Upper lobe of right lung (tissue), 1 donor: ENCODE data around the gene KDM2A. TPM values are rescaled to one million over a fixed set of nuclear protein-coding genes. Genes with fewer than 3 reads are reported as not detected.

Source experiments
- ATAC-seq: fragments of 200-7000 bp; cut with Tn5 transposase; one replicate; pipeline ENCODE4 v1.9.1; 2020; ENCODE audit warnings: mild to moderate bottlenecking, moderate library complexity
- DNase-seq: peaks from one replicate; pipeline ENCODE4 v3.0.0-alpha.2; 2020
- H3K27ac ChIP-seq: fragments of 200-600 bp; one replicate; pipeline ENCODE4 v1.8.0; 2022
- H3K27me3 ChIP-seq: fragments of 200-600 bp; one replicate; pipeline ENCODE4 v1.8.0; 2022; ENCODE audit warnings: mild to moderate bottlenecking
- H3K36me3 ChIP-seq: fragments of 200-600 bp; one replicate; pipeline ENCODE4 v1.8.0; 2022
- H3K4me1 ChIP-seq: fragments of 200-600 bp; one replicate; pipeline ENCODE4 v1.8.0; 2022
- H3K4me3 ChIP-seq: fragments of 200-600 bp; one replicate; pipeline ENCODE4 v1.8.0; 2022; ENCODE audit warnings: mild to moderate bottlenecking
- H3K9me3 ChIP-seq: fragments of 200-600 bp; one replicate; pipeline ENCODE4 v1.8.0; 2022
- intact Hi-C: fragments of 100-400 bp; cut with DNase I; formaldehyde crosslinking; loops from one replicate; pipeline ENCODE4 v1.11.0; 2022
- long read RNA-seq: library from polyadenylated mRNA; unstranded; transcript quantifications from one replicate; pipeline ENCODE4 v2.0.0, GENCODE V29; 2021
- total RNA-seq: library from RNA; stranded (reverse); fragmentation: NEBNext Ultra II Directional; extraction: Animal tissue kit (Norgen Biotek cat#: 25700); gene quantifications from one replicate; pipeline ENCODE4 v1.2.1, GENCODE V29; 2021
- TF ChIP-seq, protein P1 (sequence below): fragments of 200-600 bp; IDR thresholded peaks from one replicate; pipeline ENCODE4 v1.8.0; 2022; ENCODE audit warnings: antibody characterized with exemption
- donor health status: DM: no; HTN: yes; CAD: no; lungs with severe emphysema.

KDM2A gene
- total RNA-seq = 79.5 TPM
- long read RNA-seq, full-length matches to known transcripts = 7 of 28 reads
- long read RNA-seq, partial matches to known transcripts = 5 of 28 reads
- long read RNA-seq, other reads (novel, unspliced or antisense) = 16 of 28 reads

- Histone ChIP-seq H3K27ac (peak within 1 kb of the TSS; percentile 96), H3K36me3 (peaks cover 5% of the 10 kb centered on the region), H3K9me3 (no peaks in the 10 kb centered on the region), H3K4me3 (peak within 1 kb of the TSS; percentile 87), H3K27me3 (no peaks in the 10 kb centered on the region), H3K4me1 (peaks cover 24% of the 10 kb centered on the region)
- intact Hi-C loops = no loop called here
- ATAC-seq (peak; percentile 93), DNase-seq (peak; percentile 100)
- TF ChIP-seq, protein P1, sequence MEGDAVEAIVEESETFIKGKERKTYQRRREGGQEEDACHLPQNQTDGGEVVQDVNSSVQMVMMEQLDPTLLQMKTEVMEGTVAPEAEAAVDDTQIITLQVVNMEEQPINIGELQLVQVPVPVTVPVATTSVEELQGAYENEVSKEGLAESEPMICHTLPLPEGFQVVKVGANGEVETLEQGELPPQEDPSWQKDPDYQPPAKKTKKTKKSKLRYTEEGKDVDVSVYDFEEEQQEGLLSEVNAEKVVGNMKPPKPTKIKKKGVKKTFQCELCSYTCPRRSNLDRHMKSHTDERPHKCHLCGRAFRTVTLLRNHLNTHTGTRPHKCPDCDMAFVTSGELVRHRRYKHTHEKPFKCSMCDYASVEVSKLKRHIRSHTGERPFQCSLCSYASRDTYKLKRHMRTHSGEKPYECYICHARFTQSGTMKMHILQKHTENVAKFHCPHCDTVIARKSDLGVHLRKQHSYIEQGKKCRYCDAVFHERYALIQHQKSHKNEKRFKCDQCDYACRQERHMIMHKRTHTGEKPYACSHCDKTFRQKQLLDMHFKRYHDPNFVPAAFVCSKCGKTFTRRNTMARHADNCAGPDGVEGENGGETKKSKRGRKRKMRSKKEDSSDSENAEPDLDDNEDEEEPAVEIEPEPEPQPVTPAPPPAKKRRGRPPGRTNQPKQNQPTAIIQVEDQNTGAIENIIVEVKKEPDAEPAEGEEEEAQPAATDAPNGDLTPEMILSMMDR = peak; percentile 29
Observed at GRCh38 chr11:67118801-67119584, at the start of gene KDM2A. Gene KDM2A (plus strand): TSS chr11:67119263. CDS start chr11:67121317, 2,054 bp downstream.

GRCh38 chr11:67071420-67072284 is 47.4 kb upstream of the KDM2A start:
- DNase-seq (peak; percentile 90), ATAC-seq (peak; percentile 94)
- Histone ChIP-seq H3K9me3 (no peaks in the 10 kb centered on the region), H3K4me3 (peak overlapping the region; percentile 37), H3K27me3 (no peaks in the 10 kb centered on the region), H3K36me3 (no peaks in the 10 kb centered on the region), H3K4me1 (no peaks in the 10 kb centered on the region), H3K27ac (no peak overlapping the region)
- TF ChIP-seq, protein P1 = peak; percentile 89
- intact Hi-C loops = no loop called here

DNA sequence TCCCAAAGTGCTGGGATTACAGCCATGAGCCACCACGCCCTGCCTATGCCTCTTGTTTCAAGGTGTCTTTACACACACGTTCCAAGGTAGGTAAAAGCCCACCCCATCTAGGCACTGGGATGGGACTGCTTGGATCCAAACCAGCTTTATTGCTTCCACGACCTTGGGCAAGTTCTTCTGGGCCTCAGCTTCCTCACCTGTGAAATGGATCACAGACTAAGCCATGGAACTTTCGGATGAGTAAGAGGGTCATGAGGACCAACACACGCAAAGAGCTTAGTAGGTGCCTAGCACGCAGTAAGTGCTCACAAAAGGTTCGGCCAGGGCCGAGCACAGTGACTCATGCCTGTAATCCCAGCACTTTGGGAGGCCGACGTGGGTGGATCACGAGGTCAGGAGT is 46.8 kb upstream of the KDM2A start:
- H3K27ac ChIP-seq = no peak overlapping the region
- no peak for ATAC-seq
- no peaks in the 10 kb centered on the region for H3K9me3 ChIP-seq
- no peaks in the 10 kb centered on the region for H3K4me1 ChIP-seq
- no peaks in the 10 kb centered on the region for H3K36me3 ChIP-seq
- H3K27me3 ChIP-seq = no peaks in the 10 kb centered on the region
- H3K4me3 ChIP-seq = no peak overlapping the region
- DNase-seq = no peak
- intact Hi-C loops = no loop called here
- TF ChIP-seq, protein P1 = no peak

- DNase-seq = no peak
- intact Hi-C loops = no loop called here
- Histone ChIP-seq H3K36me3 (no peaks in the 10 kb centered on the region), H3K27ac (no peak overlapping the region), H3K4me1 (no peaks in the 10 kb centered on the region), H3K4me3 (no peak overlapping the region), H3K27me3 (no peaks in the 10 kb centered on the region), H3K9me3 (no peaks in the 10 kb centered on the region)
- ATAC-seq = no peak
- TF ChIP-seq, protein P1 = no peak
Observed at GRCh38 chr11:67073908-67074307, 45.2 kb upstream of the KDM2A start.

DNA sequence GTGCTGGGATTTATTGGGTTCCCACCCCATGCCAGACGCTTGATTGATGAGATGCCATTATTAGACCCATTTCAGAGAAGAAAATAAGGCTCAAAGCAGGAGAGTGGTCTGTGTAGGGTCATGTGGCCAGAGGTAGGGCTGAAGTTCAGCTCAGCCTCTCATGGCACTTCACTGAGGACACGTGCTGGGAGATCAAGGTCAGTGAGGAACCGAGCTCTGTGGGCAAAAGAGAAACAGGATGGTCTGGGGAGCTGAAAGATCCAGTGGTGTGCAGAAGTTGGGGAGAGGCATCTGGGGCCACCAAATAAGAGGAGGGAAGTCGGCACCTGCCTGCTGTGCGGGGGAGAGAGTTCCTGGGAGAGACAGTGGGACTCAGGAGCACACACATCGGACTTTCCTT is 42.9 kb upstream of the KDM2A start:
- DNase-seq (no peak), ATAC-seq (no peak)
- no peak overlapping the region for H3K27ac ChIP-seq
- H3K27me3 ChIP-seq = no peaks in the 10 kb centered on the region
- no peaks in the 10 kb centered on the region for H3K36me3 ChIP-seq
- no peak overlapping the region for H3K4me3 ChIP-seq
- TF ChIP-seq, protein P1 = no peak
- H3K9me3 ChIP-seq = no peaks in the 10 kb centered on the region
- H3K4me1 ChIP-seq = no peaks in the 10 kb centered on the region
- intact Hi-C loops = no loop called here
